ENCODE results near the gene RAB34. TPM values are rescaled to one million over a fixed set of nuclear protein-coding genes. Genes with fewer than 3 reads are reported as not detected.

RAB34 gene
- total RNA-seq, 1 experiment from 2014 or later: 158 TPM

DNA sequence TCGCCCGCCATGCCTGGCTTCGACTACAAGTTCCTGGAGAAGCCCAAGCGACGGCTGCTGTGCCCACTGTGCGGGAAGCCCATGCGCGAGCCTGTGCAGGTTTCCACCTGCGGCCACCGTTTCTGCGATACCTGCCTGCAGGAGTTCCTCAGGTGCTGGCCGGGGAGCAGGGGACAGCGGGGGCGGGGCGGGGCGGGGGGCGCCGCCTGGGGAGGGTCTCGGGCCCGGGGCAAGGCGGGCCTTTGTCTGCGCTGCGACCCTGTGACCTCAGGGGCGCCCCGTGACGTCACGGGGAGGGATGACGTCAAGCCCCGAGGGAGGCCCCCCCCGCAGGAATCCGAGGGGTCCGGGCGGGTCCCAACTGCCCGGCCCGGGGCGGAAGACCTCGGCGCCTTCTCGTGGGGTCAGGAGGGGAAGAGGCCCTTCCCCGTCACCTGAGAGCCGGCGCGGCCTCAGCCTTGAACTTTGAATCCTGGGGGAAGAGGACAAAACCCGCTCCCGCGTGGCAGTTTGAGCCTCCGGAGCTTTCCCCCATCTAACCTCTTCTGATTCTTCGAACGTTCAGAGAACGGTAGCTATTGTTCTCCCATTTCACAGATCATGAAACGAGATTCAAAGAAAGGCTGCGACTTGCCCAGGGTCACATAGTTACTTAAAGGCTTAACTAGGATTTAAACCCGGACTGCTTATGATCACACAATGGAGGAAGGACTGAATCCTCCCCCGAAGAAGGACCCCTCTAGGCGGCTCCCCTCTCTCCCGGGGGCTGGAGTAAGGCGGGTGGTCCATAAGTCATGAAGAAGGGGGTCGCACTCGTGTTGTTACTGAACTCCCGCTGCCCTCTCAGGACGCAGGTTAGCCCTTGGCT is 26.7 kb upstream of the RAB34 start:
- BruUV-seq (replicated peaks): TSS peak; percentile 68
- ChIA-PET CTCF (interaction anchor here (0.6 to 3.2 kb wide), 5 partner anchors 17 to 209 kb away, joined by 3 to 17 read pairs (median 4); partner anchors contain the start of gene TLCD1), POLR2A (ENCODE audit: low non-redundant PET) (interaction anchor here (0.6 kb wide), 1 partner anchor 17 kb away, joined by 4 read pairs; no protein-coding TSS in a partner anchor)
- intact Hi-C loops (cut with micrococcal nuclease; ENCODE audit: unreplicated experiment): no loop called here
- H3K36me3 ChIP-seq (ENCODE audit: insufficient read depth, low read length, poor library complexity, severe bottlenecking): peaks cover 23% of the 10 kb centered on the region
- DNase-seq (ENCODE audit: low spot score): peak; percentile 48
- peak overlapping the region; percentile 94 for H3K27ac ChIP-seq (ENCODE audit: low read depth, low read length, poor library complexity, severe bottlenecking)
- H3K27me3 ChIP-seq (replicated peaks; ENCODE audit: insufficient read depth, low read depth, low read length, poor library complexity): no peaks in the 10 kb centered on the region
- H3K4me3 ChIP-seq (ENCODE audit: low read depth, low read length, poor library complexity, severe bottlenecking): peak overlapping the region; percentile 72
- no peaks in the 10 kb centered on the region for H3K9me3 ChIP-seq (ENCODE audit: low read depth, low read length, poor library complexity, severe bottlenecking)
- no peak for TF ChIP-seq EZH2 (IDR thresholded peaks at IDR 0.05; ENCODE audit: borderline replicate concordance, low read depth, low read length, poor library complexity, severe bottlenecking)
- peaks cover 32% of the 10 kb centered on the region for H3K4me1 ChIP-seq (ENCODE audit: insufficient read depth, low read length, poor library complexity, severe bottlenecking)

DNA sequence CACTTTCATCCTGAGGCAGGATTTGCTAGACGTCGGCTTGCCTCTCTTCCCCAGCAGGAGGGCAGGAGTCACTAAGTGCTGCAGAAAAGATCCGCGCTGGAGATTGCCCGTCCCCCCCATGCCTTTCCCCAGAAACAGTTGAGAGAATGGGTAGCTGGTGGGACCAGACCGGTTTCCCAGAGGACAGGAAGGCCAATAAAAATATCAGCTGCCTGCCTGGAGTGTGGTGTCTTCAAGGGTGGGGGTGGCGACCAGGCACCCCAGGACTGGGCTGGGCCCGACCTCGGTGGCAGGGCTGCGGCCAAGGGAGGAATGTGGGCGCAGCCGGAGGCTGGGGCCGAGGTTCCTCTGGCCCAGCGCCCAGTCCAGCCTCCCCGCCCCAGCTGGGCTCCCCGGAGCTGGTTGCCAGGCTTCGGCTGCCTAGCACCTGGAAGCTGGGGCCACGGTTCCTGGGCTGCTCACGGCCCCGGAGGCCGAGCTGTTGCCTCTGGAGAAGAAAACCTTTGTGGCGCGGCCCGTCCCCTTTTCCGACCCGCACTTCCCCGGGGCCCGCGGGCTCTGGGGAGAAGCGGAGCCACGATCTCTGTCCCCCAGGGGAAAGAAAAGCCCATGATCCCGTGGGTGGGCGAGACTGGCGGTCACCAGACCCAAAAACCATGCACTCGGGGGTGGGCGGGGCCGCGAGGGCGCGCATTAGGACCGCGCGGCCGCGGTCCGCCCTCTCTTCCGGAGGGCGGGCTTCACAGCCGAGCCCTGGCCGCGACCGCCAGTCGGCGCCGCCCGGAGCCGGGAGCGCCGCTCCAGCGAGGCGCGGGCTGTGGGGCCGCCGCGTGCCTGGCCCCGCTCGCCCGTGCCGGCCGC is 25.8 kb upstream of the RAB34 start, which contains the start of gene TRAF4:
TRAF4 (plus strand) TSS at position 769 of the 861 bp plus-strand sequence. CDS start 102 bp downstream, outside the sequence.
- POLR2A ChIA-PET (ENCODE audit: low non-redundant PET): interaction anchor here (0.6 to 0.7 kb wide), 2 partner anchors 148 to 427 kb away, joined by 3 to 5 read pairs; no protein-coding TSS in a partner anchor
- Histone ChIP-seq H3K9me3 (ENCODE audit: low read depth, low read length, poor library complexity, severe bottlenecking) (no peaks in the 10 kb centered on the region), H3K4me1 (ENCODE audit: insufficient read depth, low read length, poor library complexity, severe bottlenecking) (peaks cover 32% of the 10 kb centered on the region), H3K36me3 (ENCODE audit: insufficient read depth, low read length, poor library complexity, severe bottlenecking) (peaks cover 16% of the 10 kb centered on the region), H3K27me3 (replicated peaks; ENCODE audit: insufficient read depth, low read depth, low read length, poor library complexity) (no peaks in the 10 kb centered on the region), H3K27ac (ENCODE audit: low read depth, low read length, poor library complexity, severe bottlenecking) (peak within 1 kb of the TSS; percentile 94), H3K4me3 (ENCODE audit: low read depth, low read length, poor library complexity, severe bottlenecking) (peak within 1 kb of the TSS; percentile 72)
- BruUV-seq (replicated peaks): TSS peak; percentile 79
- intact Hi-C loops (cut with micrococcal nuclease; ENCODE audit: unreplicated experiment): loop anchor here (2.0 kb wide), 1 partner anchor 15 kb away; the partner anchor contains the start of gene NEK8
- CTCF ChIA-PET: interaction anchor here (0.7 to 1.5 kb wide), 6 partner anchors 16 to 640 kb away, joined by 3 to 5 read pairs (median 4); no protein-coding TSS in a partner anchor
- TF ChIP-seq, protein P1, sequence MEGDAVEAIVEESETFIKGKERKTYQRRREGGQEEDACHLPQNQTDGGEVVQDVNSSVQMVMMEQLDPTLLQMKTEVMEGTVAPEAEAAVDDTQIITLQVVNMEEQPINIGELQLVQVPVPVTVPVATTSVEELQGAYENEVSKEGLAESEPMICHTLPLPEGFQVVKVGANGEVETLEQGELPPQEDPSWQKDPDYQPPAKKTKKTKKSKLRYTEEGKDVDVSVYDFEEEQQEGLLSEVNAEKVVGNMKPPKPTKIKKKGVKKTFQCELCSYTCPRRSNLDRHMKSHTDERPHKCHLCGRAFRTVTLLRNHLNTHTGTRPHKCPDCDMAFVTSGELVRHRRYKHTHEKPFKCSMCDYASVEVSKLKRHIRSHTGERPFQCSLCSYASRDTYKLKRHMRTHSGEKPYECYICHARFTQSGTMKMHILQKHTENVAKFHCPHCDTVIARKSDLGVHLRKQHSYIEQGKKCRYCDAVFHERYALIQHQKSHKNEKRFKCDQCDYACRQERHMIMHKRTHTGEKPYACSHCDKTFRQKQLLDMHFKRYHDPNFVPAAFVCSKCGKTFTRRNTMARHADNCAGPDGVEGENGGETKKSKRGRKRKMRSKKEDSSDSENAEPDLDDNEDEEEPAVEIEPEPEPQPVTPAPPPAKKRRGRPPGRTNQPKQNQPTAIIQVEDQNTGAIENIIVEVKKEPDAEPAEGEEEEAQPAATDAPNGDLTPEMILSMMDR (conservative IDR thresholded peaks at IDR 0.05; ENCODE audit: low read depth, low read length): no peak
- TF ChIP-seq EZH2 (IDR thresholded peaks at IDR 0.05; ENCODE audit: borderline replicate concordance, low read depth, low read length, poor library complexity, severe bottlenecking): no peak
- peak; percentile 93 for DNase-seq (ENCODE audit: low spot score)

DNA sequence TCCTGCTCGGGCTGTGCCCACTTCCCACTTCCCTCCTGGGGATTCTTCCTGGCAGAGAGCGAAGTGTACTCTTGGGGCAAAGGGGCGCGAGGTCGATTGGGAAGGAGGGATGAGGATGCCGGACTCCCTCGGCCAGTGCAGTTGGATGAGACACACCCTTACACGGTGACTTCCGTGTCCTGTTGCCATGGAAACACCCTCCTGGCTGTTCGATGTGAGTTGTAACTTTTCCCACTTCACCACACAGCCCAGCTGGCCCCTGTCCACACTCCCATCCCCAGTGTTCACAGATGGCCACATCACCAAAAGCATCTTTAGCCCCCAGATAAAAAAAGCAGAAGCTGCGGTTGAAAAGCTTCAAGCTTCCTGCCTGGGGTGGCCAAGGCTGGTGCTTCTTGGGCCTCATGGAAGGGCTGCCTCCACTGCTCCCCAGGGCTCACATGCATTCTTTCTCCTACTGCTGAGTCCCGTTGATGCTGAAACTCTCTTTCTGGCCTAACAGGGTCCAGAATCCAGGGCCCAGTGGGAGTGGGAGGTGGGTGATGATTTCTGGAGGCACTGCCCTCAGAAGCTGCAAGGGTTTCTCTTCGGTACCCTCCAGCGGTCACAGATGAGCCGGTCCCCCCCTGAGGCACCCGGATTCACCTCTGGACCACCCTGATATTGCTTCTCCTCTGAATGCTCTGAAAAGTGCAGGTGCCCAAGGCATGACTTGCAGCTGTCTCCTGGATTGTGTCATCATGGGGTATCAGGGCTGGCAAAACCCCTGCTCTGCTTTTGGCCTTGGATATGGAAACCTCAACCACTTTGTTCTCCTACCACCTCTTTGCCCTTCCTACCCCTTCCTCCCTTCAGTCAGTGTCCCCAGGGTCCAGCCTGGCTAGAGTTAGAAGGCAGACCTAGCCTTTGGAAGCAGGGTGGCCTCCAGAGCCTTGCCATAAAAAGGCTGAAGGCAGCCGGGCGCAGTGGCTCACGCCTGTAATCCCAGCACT is 24.0 kb upstream of the RAB34 start:
- ChIA-PET POLR2A (ENCODE audit: low non-redundant PET) (no interaction called here), CTCF (no interaction called here)
- peaks cover 23% of the 10 kb centered on the region for H3K4me1 ChIP-seq (ENCODE audit: insufficient read depth, low read length, poor library complexity, severe bottlenecking)
- no peak overlapping the region for H3K4me3 ChIP-seq (ENCODE audit: low read depth, low read length, poor library complexity, severe bottlenecking)
- TF ChIP-seq, protein P1 (conservative IDR thresholded peaks at IDR 0.05; ENCODE audit: low read depth, low read length): no peak
- no peak for TF ChIP-seq EZH2 (IDR thresholded peaks at IDR 0.05; ENCODE audit: borderline replicate concordance, low read depth, low read length, poor library complexity, severe bottlenecking)
- intact Hi-C loops (cut with micrococcal nuclease; ENCODE audit: unreplicated experiment): loop anchor here (2.0 kb wide), 1 partner anchor 13 kb away; the partner anchor contains the start of gene NEK8
- no TSS peak for BruUV-seq (replicated peaks)
- no peak for DNase-seq (ENCODE audit: low spot score)
- H3K27me3 ChIP-seq (replicated peaks; ENCODE audit: insufficient read depth, low read depth, low read length, poor library complexity): no peaks in the 10 kb centered on the region
- no peak overlapping the region for H3K27ac ChIP-seq (ENCODE audit: low read depth, low read length, poor library complexity, severe bottlenecking)
- H3K9me3 ChIP-seq (ENCODE audit: low read depth, low read length, poor library complexity, severe bottlenecking): no peaks in the 10 kb centered on the region
- no peaks in the 10 kb centered on the region for H3K36me3 ChIP-seq (ENCODE audit: insufficient read depth, low read length, poor library complexity, severe bottlenecking)
